Nephron (organoid): ENCODE data around the gene SESTD1.
A peak's percentile ranks its signal among the peaks of the same experiment; 100 is the strongest.

ENCODE experiments used
- H3K27ac Mint-ChIP-seq, 3 experiments: 2 replicates each; pipeline ENCODE4 v1.8.0; 2020; ENCODE audit warnings: mixed read lengths in 3 of 3, mild to moderate bottlenecking in 2 of 3, moderate library complexity in 1 of 3
- H3K27me3 Mint-ChIP-seq: 2 replicates; pipeline ENCODE4 v1.8.0; 2021; ENCODE audit warnings: low read depth, mild to moderate bottlenecking, moderate library complexity, mixed read lengths
- H3K36me3 Mint-ChIP-seq: 2 replicates; pipeline ENCODE4 v1.8.0; 2020; ENCODE audit warnings: low read depth, mixed read lengths
- H3K4me1 Mint-ChIP-seq: 2 replicates; pipeline ENCODE4 v1.8.0; 2020; ENCODE audit warnings: mixed read lengths
- H3K4me3 Mint-ChIP-seq, 3 experiments: 2 replicates each; pipeline ENCODE4 v1.8.0; 2020; ENCODE audit warnings: mild to moderate bottlenecking in 3 of 3, mixed read lengths in 3 of 3, moderate library complexity in 2 of 3
- H3K9me3 Mint-ChIP-seq: 2 replicates; pipeline ENCODE4 v1.8.0; 2020; ENCODE audit warnings: mixed read lengths
- TF ChIP-seq, protein P1 (sequence below), 3 experiments: fragments of 200-600 bp; sonication (generic); IDR thresholded peaks; one replicate each; pipeline ENCODE4 v1.5.0; 2021; ENCODE audit warnings: antibody characterized with exemption in 3 of 3; ENCODE audit not compliant: unreplicated experiment in 3 of 3

Gene SESTD1

GRCh38 chr2:179285060-179285459, 20.4 kb upstream of the SESTD1 start:
- peaks cover 4% of the 10 kb centered on the region for H3K27me3 Mint-ChIP-seq
- TF ChIP-seq, protein P1, sequence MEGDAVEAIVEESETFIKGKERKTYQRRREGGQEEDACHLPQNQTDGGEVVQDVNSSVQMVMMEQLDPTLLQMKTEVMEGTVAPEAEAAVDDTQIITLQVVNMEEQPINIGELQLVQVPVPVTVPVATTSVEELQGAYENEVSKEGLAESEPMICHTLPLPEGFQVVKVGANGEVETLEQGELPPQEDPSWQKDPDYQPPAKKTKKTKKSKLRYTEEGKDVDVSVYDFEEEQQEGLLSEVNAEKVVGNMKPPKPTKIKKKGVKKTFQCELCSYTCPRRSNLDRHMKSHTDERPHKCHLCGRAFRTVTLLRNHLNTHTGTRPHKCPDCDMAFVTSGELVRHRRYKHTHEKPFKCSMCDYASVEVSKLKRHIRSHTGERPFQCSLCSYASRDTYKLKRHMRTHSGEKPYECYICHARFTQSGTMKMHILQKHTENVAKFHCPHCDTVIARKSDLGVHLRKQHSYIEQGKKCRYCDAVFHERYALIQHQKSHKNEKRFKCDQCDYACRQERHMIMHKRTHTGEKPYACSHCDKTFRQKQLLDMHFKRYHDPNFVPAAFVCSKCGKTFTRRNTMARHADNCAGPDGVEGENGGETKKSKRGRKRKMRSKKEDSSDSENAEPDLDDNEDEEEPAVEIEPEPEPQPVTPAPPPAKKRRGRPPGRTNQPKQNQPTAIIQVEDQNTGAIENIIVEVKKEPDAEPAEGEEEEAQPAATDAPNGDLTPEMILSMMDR (IDR thresholded peaks at IDR 0.05; ENCODE audit: unreplicated experiment in 3 of 3) = no peak
- H3K36me3 Mint-ChIP-seq = no peaks in the 10 kb centered on the region
- H3K4me3 Mint-ChIP-seq = no peak overlapping the region
- no peak overlapping the region for H3K27ac Mint-ChIP-seq
- no peaks in the 10 kb centered on the region for H3K4me1 Mint-ChIP-seq
- no peaks in the 10 kb centered on the region for H3K9me3 Mint-ChIP-seq

- no peaks in the 10 kb centered on the region for H3K36me3 Mint-ChIP-seq
- H3K27me3 Mint-ChIP-seq = peaks cover under 1% of the 10 kb centered on the region
- peaks cover 26% of the 10 kb centered on the region for H3K4me1 Mint-ChIP-seq
- H3K27ac Mint-ChIP-seq = no peak overlapping the region
- TF ChIP-seq, protein P1 (IDR thresholded peaks at IDR 0.05; ENCODE audit: unreplicated experiment in 3 of 3) = no peak
- H3K4me3 Mint-ChIP-seq = no peak overlapping the region
- no peaks in the 10 kb centered on the region for H3K9me3 Mint-ChIP-seq
Measured at GRCh38 chr2:179277429-179278196, 13.0 kb upstream of the SESTD1 start.

- H3K9me3 Mint-ChIP-seq = no peaks in the 10 kb centered on the region
- H3K4me1 Mint-ChIP-seq = peaks cover 29% of the 10 kb centered on the region
- H3K27me3 Mint-ChIP-seq = no peaks in the 10 kb centered on the region
- TF ChIP-seq, protein P1 (IDR thresholded peaks at IDR 0.05; ENCODE audit: unreplicated experiment in 3 of 3) = no peak
- H3K27ac Mint-ChIP-seq = peak overlapping the region; percentile 17 to 36 (median 24)
- no peak overlapping the region for H3K4me3 Mint-ChIP-seq
- no peaks in the 10 kb centered on the region for H3K36me3 Mint-ChIP-seq
Measured at GRCh38 chr2:179275253-179276012, 10.8 kb upstream of the SESTD1 start.

- no peaks in the 10 kb centered on the region for H3K27me3 Mint-ChIP-seq
- no peaks in the 10 kb centered on the region for H3K9me3 Mint-ChIP-seq
- H3K27ac Mint-ChIP-seq = peak overlapping the region in 1 of 3 experiments; percentile 3
- no peak overlapping the region for H3K4me3 Mint-ChIP-seq
- no peaks in the 10 kb centered on the region for H3K36me3 Mint-ChIP-seq
- TF ChIP-seq, protein P1 (IDR thresholded peaks at IDR 0.05; ENCODE audit: unreplicated experiment in 3 of 3) = no peak
- H3K4me1 Mint-ChIP-seq = peaks cover 29% of the 10 kb centered on the region
Measured at GRCh38 chr2:179274749-179275148, 10.1 kb upstream of the SESTD1 start.

- Mint-ChIP-seq H3K4me1 (peaks cover 29% of the 10 kb centered on the region), H3K27me3 (peaks cover 6% of the 10 kb centered on the region), H3K27ac (no peak overlapping the region), H3K4me3 (no peak overlapping the region), H3K36me3 (no peaks in the 10 kb centered on the region), H3K9me3 (no peaks in the 10 kb centered on the region)
- TF ChIP-seq, protein P1 (IDR thresholded peaks at IDR 0.05; ENCODE audit: unreplicated experiment in 3 of 3) = no peak
Measured at GRCh38 chr2:179273461-179273962, 8.9 kb upstream of the SESTD1 start.
